Measurements from ENCODE around the gene TTLL6.

GRCh38 chr17:48787828-48788227, 29.2 kb downstream of the TTLL6 start:
- no peak for TF ChIP-seq CTCF (IDR thresholded peaks at IDR 0.05; ENCODE audit: poor library complexity, severe bottlenecking)
- no peak for TF ChIP-seq RAD21 (conservative IDR thresholded peaks at IDR 0.05)
- TF ChIP-seq MXI1 (conservative IDR thresholded peaks at IDR 0.05; ENCODE audit: poor library complexity, severe bottlenecking), result no peak
- no peak for TF ChIP-seq POLR2AphosphoS5 (IDR thresholded peaks at IDR 0.05)
- TF ChIP-seq EZH2 (IDR thresholded peaks at IDR 0.05; ENCODE audit: borderline replicate concordance, insufficient read depth, low read length, poor library complexity, severe bottlenecking), result no peak
